ENCODE data around the gene ENO4. TPM values are rescaled to one million over a fixed set of nuclear protein-coding genes. Genes with fewer than 3 reads are reported as not detected.

Gene ENO4
- total RNA-seq, 1 donor = 0.27 TPM

DNA sequence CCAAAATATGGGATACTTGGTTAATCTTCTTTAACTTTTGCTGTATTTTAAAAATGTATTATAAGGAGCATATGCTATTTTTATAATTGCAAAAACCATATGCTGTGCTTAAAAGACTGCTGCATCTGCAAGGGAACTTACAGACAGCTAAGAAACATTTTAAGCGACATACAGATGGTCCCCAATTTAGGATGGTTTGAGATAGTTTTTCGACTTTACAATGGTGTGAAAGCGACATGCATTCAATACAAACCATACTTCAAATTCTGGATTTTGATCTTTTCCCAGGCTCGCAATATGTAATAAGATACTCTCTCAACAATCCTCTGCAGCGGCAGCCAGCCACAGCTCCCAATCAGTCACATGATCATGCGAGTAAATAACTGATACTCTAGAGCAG lies 82.5 kb downstream of the ENO4 start:
- no peak overlapping the region for H3K4me3 ChIP-seq (ENCODE audit: low read depth, low read length)
- TF ChIP-seq CTCF (IDR thresholded peaks at IDR 0.05; ENCODE audit: insufficient read depth, low read length) = no peak
- no peak for DNase-seq (ENCODE audit: low read depth)

Other genes with a start within 250 kb of the ENO4 start
- not detected in 2 replicates for gene PNLIPRP2, start 228.5 kb upstream of the ENO4 start, total RNA-seq (ENCODE audit: low replicate concordance)
- 10.3 and 18.8 TPM in 2 replicates for gene HSPA12A, start 106.9 kb upstream of the ENO4 start, total RNA-seq (ENCODE audit: low replicate concordance)
- gene SHTN1, start 155.7 kb downstream of the ENO4 start, total RNA-seq (ENCODE audit: low replicate concordance) = 4.2 and 9.2 TPM in 2 replicates

Measured in fibroblast of the aortic adventitia (primary cell).